DMS53 treated with DMSO at 0.1 percent for 48 hours (cell line): ENCODE measurements around the gene PPM1L.

Experiments
- DNase-seq: peaks from one replicate; lab custom pipeline; 2025; ENCODE audit not compliant: unreplicated experiment; lab: John Stamatoyannopoulos, UW

PPM1L gene

DNA sequence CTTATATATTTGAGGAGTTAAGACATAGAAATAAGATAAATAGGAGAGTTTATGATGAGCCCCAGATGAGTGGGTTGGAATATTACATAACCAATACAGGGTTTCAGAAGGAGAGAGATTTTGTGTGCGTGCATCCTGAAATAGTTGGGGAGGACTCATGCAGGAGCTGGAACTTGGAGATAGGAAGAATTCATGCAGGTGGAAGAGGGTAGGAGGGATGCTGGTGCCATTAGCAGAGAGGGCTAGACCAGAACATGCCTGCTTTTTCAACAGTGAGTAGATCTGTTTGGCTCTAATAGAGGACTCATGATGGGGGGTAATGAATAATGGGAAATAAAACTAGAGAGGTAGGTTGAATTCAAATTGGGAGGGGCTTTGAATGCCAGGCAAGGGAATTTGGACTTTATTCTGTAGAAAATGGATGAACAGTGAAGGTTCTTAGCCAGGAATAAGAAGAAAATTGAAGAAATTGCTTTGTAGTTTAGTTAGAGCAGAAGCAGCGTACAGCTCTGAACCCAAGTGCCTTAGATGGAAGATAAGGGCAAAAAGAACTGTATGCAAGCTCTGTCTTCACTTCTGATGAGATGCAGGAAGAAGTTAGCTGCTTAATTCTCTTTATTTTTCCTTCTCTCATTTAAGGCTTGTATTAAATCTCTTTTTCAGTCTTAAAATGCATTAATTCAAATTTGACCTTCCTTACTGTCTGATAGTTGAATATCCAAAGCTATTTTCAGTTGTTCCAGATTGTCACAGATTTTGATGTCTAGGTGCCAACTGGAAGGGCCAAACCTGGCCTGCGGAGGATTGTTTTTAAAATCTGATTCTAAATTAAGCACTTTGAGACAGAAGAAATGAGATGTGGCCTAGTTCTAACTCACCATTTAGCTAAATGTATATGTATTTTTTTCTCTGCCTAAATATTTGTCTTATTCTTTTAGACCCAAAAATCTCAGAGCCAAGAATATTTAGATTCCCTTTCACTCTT is 86.3 kb downstream of the PPM1L start:
- DNase-seq: no peak

GRCh38 chr3:160851629-160852210 is 95.7 kb downstream of the PPM1L start:
- DNase-seq: no peak

DNA sequence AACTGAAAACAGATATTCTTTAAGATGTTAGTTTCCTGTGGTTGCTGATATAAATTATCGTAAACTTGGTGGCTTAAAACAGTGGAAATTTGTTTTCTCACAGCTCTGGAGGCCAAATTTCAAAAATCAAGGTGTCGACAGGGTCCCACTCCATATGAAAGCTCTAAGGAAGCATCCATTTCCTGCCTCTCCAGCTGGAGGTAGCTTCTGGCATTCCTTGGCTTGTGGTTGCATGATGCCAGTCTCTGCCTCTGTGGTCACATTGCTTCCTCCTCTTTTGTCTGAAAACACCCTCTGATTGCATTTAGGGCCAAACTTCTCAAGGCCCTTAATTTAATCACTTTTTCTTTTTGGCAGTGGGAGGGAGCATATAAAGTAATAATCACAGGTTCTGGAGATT is 96.8 kb downstream of the PPM1L start:
- DNase-seq: no peak

GRCh38 chr3:160856450-160856849 is 100.4 kb downstream of the PPM1L start:
- no peak for DNase-seq

DNA sequence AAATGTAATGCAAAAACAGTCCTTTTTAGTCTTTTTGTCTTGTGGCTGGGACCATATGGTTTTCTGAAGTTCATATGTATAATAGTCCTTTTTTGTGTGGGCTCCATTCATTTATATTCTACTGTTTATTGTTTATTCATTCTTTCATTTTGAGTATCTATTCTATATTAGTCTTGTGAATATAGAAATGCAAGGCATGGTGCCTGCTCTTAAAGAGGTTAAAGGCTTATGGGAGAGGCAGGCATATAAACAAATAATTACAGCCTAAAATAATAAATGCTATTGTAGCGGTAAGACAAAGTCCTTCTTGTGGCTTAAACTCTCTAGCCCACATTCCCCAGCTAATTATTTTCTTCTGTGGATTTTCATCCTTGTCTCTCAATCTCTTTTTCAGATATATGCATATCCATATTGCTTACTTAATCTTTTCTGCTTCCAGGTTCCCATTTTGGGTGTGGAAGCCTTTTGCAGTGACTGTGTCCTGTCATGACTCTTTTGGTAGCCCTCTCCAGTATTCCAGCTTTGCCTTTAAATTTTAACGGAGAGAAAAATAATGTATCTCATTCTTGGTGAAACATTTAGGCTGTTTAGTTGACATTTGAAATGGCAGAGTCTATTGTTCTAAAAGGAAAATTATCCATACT is 101.6 kb downstream of the PPM1L start:
- DNase-seq: no peak

GRCh38 chr3:160860346-160860745 is 104.3 kb downstream of the PPM1L start:
- no peak for DNase-seq

DNA sequence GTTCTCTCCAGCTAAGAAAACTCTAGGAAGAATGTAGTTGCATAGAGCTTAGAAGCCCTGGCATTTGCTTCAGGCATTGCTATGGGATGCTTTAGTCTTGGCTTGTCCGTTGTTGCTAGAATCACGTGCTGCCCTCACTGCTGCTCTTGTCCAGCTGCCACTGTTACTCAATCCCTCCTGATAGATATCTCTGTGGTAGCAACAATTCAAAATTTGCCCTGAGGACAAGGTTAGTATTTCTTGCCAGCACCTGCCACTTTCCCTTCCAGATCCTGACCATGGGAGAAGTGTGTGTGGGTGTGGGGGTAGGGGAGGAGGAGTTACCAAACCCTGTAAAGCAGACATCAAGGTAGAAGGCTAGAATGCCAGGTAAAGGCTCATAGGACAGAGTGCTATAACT is 113.8 kb downstream of the PPM1L start:
- DNase-seq: peak; percentile 0

GRCh38 chr3:160870327-160870726 is 114.3 kb downstream of the PPM1L start:
- peak; percentile 17 for DNase-seq

- no peak for DNase-seq
Observed at GRCh38 chr3:160874736-160875135, 118.7 kb downstream of the PPM1L start.

DNA sequence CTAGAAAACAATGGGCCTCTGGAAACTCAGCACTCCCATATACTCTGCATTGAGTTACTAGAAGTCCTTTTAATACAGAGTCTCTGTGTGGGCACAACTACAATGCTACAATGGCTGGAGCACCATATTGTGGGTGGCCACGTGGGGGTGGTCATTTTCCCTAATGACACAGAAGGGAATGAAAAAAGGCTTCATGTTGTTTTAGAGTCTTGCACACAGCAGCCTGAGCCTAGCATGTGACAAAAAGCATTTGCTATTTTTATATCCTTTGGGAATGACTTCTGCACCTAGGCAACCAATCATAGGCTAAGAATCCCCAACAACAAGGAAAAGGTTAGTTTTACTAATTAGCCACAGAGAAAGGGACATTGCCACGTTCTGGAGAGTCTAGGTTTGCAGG is 120.6 kb downstream of the PPM1L start:
- no peak for DNase-seq

GRCh38 chr3:160879859-160880258 is 123.8 kb downstream of the PPM1L start:
- no peak for DNase-seq

- DNase-seq: no peak
Observed at GRCh38 chr3:160883373-160883772, 127.3 kb downstream of the PPM1L start.

DNA sequence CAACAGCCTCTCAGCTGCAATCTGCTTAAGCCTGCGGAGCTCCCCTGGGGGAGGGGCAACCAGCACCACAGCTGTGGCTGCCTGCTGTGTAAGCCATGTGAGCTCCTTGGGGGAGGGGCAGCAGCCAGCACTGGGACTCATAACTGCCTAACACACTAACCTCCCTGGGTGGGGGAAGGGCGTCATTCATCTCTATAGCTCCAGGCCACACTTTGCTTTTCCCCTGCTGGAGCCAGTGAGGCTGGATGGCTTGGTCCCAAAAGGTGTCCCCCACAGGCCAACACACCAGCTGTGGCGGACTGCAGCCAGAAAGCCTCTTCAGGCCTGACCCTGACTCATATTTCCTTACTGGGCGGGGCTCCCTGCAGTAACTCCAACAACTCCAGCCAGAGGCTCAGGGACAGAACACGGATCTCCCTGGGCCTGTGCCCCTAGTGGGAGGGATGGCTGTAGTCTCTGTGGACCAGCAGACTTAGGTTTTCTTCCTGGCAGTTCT is 129.8 kb downstream of the PPM1L start:
- DNase-seq: no peak

DNA sequence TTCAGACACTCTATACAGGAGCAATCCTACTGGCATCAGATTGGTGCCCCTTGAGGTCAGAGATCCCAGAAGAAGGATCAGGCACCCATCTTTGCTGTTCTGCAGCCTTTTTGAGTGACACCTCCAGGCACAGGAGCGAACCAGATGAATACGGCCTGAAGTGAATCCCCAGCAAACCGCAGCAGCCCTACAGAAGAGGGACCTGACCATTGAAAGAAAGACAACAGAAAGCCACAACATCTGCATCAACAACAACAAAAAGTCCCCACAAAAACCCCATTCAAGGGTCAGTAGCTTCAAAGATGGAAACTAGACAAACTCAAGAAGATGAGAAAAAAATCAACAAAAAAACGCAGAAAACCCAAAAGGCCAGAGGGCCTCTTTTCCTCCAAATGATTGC is 130.4 kb downstream of the PPM1L start:
- DNase-seq: no peak

- DNase-seq: no peak
Observed at GRCh38 chr3:160893207-160893606, 137.2 kb downstream of the PPM1L start.

GRCh38 chr3:160904691-160905090 is 148.7 kb downstream of the PPM1L start:
- DNase-seq: no peak

DNA sequence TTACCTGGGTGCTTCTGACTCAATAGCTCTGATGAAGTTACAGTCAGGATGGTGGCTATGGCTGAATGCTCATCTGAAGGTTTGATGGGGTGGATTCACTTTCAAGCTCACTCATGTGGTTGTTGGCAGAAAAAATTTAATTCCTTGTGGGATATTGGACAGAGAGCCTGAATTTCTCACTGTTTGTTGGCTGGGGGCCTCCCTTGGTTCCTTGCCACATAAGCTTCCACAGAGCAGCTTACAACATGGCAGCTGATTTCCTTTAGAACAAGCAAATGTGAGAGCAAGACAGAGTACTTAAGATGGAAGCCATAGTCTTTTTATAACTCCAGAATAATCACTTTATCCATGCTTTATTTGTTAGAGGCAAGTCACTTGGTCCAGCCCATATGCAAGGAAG is 150.6 kb downstream of the PPM1L start:
- no peak for DNase-seq

GRCh38 chr3:160909917-160910316 is 153.9 kb downstream of the PPM1L start:
- DNase-seq: no peak

GRCh38 chr3:160911411-160911810 is 155.4 kb downstream of the PPM1L start:
- DNase-seq: no peak

DNA sequence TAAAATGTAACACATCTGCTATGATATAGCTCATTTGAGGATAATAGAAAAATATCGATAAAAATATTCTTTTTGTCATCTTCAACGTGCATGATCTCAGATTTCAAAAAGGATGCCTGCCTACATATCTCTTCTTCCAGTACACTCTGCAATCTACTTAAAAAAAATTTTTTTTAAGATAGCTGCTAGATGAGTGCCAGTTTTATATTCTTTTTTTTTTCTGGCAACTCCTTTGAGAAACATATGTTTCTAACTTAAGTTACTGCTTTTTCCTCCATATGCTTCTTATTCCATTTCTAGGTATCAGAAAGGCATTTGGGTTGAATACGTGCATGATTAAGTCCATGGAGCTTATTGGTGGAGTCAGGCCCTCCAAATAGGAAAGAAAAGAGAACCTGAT is 160.4 kb downstream of the PPM1L start:
- no peak for DNase-seq

DNA sequence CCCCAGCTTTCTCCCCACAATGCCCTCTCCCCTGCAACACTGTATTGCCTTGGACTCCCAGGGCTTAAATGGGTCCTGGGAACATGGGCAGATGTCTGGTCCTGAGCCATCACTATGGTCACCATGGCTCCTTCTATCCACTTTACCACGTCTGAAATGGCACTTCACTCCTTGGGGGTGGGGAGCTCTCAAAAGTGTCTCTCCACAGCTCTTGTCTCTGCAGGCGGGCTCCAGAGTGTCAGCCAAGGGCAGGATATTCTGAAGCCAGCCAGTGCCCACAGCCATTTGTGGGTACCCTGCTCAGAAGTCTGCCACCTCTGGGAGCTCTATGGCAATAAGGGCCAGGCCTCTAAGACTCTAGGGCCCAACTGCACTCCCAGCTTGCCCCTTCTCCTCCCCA is 163.9 kb downstream of the PPM1L start:
- peak; percentile 2 for DNase-seq
